ENCODE measurements around the gene CCDC116.
"Not testable (repeated sequence)": the region's sequence is repeated elsewhere in the genome, so short reads cannot be mapped to it uniquely, and the experiment has no call there.

The CCDC116 gene

DNA sequence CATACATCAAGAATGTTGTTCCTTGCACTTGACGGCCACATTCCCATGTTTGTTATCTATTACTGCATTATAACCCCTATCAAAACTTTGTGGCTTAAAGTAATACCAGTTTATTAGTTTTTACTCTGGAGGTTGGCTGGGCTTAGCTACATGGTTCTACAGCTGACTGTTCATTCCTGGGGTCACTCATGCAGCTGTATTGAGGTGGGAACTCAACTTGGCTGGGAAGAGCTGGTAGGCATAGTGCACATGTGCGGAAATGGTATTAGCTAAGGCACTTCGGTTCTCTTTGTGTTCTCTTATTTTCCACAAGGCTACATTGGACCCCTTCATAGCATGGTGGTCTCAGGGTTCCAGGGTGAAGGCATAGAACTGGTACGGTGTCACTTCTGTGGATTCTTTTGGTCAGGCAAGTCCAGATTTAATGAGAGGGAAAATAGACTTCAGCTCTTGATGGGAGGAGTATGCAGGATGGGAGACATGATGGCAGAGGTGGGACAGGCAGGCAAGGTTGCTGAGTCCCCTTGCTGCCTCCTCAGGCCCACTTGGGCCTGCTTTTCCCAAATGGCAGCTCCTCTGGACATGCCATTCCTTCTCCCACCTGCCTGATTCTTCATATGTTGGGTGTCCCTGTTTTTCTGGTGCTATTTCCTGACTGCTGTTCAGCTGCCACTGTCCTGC lies 18.9 kb upstream of the CCDC116 start:
- no peak overlapping the region for H3K27ac ChIP-seq
- TF ChIP-seq, protein P1, sequence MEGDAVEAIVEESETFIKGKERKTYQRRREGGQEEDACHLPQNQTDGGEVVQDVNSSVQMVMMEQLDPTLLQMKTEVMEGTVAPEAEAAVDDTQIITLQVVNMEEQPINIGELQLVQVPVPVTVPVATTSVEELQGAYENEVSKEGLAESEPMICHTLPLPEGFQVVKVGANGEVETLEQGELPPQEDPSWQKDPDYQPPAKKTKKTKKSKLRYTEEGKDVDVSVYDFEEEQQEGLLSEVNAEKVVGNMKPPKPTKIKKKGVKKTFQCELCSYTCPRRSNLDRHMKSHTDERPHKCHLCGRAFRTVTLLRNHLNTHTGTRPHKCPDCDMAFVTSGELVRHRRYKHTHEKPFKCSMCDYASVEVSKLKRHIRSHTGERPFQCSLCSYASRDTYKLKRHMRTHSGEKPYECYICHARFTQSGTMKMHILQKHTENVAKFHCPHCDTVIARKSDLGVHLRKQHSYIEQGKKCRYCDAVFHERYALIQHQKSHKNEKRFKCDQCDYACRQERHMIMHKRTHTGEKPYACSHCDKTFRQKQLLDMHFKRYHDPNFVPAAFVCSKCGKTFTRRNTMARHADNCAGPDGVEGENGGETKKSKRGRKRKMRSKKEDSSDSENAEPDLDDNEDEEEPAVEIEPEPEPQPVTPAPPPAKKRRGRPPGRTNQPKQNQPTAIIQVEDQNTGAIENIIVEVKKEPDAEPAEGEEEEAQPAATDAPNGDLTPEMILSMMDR (conservative IDR thresholded peaks at IDR 0.05): no peak
- no peak for TF ChIP-seq ZFX (IDR thresholded peaks at IDR 0.05)

DNA sequence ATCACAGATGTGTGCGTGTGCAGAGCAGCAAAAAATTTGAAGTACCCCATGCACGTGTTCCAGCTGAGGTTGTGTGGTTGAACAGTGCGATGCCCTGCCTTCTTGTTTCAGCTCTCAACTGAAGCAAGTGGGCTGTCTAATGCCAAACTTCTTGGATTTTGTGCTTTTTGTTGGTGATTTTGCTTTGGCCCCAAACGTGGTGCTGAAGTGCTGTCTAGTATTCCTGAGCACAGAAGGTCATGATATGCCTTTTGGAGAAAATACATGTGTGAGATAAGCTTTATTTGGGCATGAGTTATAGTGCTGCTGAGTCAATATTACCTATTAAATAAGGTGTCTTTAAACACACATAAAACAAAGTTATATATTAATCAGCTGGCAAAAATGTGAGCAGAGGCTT lies 16.8 kb upstream of the CCDC116 start:
- H3K27ac ChIP-seq: no peak overlapping the region
- TF ChIP-seq, protein P1 (conservative IDR thresholded peaks at IDR 0.05): no peak
- TF ChIP-seq ZFX (IDR thresholded peaks at IDR 0.05): no peak

DNA sequence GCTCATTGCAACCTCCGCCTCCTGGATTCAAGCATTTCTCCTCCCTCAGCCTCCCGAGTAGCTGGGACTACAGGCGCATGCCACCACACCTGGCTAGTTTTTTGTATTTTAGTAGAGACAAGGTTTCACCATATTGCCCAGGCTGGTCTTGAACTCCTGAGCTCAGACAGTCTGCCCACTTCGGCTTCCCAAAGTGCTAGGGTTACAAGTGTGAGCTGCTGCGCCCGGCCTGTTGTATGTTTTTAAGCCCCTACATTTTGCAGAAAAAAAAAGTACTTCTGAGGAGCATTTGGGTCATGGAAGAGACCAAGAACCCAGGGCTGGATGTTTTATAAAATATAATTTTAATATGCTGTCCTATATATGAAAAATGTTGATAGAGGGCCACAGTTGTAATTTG lies 15.2 kb upstream of the CCDC116 start:
- not testable (repeated sequence) for H3K27ac ChIP-seq

DNA sequence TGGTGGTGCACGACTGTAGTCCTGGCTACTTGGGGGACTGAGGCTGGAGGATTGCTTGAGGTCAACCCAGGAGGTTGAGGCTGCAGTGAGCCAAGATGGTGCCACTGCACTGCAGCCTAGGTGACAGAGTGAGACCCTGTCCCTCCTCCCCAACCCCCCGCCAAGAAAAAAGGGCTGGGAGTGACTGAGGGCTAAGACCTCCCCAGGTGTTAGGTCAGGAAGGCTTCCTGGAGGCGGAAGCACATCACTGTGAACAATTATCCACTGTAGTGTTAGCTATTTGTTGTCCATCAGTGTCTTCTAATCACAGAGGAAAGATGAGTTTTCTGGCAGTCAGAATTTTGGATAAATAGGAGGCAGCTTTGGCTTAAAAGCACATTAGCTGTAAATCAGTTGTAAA lies 11.5 kb upstream of the CCDC116 start:
- TF ChIP-seq ZFX (IDR thresholded peaks at IDR 0.05): no peak
- TF ChIP-seq, protein P1 (conservative IDR thresholded peaks at IDR 0.05): no peak
- no peak overlapping the region; the same call in 1 of the 2 replicates for H3K27ac ChIP-seq

DNA sequence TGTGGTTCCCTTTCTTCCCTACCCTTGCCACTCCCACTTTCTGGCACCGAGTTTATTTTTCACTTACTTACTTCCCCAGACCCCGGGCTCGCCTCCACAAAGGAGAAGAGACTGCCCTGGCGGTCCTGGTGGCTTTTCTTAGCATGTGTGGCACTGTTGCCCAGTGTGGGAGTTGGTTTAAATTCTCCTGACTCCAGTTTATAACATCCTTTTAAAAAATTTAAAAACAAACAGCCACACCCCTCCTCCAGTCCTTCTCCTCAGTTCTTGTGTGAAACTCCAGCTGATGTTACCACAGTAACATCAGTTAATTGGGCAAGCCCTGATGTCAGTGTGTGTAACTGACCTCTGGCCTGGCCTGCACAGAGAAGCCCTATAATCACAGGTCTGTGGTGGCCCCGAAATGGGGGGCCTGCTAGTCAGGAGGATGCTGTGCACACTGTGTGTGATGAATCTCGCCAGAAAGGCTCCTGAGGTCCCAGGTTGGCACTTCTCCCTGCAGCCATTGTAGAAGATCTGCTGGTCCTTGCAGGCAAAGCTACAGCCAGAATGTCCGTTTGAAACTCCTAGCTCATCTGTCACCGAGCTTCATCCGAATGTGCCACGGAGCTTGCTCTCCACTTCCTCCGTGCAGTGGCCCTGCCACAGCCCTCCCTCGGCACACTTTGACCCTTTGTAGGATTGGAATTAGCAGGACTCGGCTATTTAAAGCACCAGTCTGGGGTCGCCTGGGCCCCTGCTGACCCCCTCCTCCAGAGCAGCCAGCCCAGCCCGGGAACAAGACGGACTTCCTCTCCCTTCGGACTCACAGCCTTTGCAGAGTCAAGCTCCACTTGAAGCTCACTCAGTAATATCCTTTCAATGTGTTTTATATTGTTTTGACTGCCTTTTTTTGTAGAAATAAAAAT lies 10.3 kb upstream of the CCDC116 start:
- TF ChIP-seq, protein P1 (conservative IDR thresholded peaks at IDR 0.05): no peak
- no peak for TF ChIP-seq ZFX (IDR thresholded peaks at IDR 0.05)
- peak overlapping the region; percentile 60; the same call in 1 of the 2 replicates for H3K27ac ChIP-seq

DNA sequence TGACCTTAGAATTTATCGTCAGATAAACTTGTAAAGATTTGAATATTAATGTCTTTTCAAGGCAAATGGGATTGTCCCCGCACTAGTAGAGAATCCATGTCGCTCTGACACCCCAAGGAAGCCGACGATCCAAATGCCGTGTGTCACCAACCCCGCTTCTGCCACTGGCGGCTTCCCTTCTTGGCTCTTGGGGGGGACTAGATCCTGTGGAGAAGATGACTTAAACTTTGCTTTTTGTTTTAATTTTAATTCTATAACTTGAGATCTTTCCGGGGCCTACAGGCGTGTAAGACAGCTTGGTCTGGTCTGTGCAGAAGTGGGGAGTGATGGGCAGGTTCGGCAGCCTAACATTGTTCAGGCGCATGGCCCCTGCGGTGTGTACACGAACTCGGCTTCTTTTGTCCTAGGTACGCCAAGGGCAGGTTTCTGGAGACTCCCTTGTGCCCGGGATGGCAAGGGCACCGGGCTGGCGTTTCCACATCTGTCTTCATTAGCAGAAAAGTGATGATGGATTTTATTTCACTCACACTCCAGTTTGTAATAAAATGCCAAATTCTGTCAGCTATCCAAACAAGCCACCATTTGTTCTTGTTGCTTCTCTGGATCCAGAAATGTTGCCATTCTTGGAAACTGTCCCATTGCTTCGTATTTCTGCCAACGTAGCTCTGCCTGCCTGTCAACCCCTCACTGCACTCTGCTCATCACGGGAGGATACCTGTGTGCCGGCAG lies 9.5 kb upstream of the CCDC116 start:
- H3K27ac ChIP-seq: peak overlapping the region; percentile 60
- no peak for TF ChIP-seq ZFX (IDR thresholded peaks at IDR 0.05)
- TF ChIP-seq, protein P1 (conservative IDR thresholded peaks at IDR 0.05): no peak

DNA sequence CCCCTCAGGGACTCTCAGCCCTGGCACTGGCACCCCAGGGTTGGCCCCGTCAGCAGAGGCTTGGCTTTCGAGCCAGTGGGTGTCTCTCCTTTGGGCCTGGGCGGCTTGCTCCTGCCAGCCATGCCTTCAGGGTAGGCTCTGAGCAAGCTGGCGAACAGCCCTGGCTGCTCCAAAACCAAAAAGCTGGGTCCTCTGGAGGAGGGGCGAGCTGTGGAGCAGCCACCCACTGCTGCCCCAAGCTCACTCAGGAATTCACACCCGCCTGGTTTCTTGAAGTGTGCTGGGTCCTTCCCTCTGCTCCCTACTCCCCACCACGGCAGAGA lies 9.0 kb upstream of the CCDC116 start:
- no peak for TF ChIP-seq ZFX (IDR thresholded peaks at IDR 0.05)
- TF ChIP-seq, protein P1 (conservative IDR thresholded peaks at IDR 0.05): no peak
- H3K27ac ChIP-seq: peak overlapping the region; percentile 60
